GM12878 (cell line): ENCODE measurements around the gene SLC7A5. TPM values are rescaled to one million over a fixed set of nuclear protein-coding genes. Genes with fewer than 3 reads are reported as not detected.
"Not testable (repeated sequence)": the region's sequence is repeated elsewhere in the genome, so short reads cannot be mapped to it uniquely, and the experiment has no call there.

Source experiments
- ATAC-seq: fragments of 200-7000 bp; cut with Tn5 transposase; 3 replicates; pipeline ENCODE4 v1.9.1; 2020; ENCODE audit warnings: mild to moderate bottlenecking, moderate library complexity
- BruUV-seq: library from RNA; stranded (reverse); fragments of 400-500 nt; replicated peaks from 2 replicates; lab custom pipeline; 2021; lab: Mats Ljungman, UMichigan
- CTCF ChIA-PET: fragments of 300-600 bp; sonication (Branson Sonifier 250); formaldehyde crosslinking; extraction: SDS; loops from one replicate; lab custom pipeline; 2021; ENCODE audit warnings: inconsistent platforms; lab: Yijun Ruan, JAX
- POLR2A ChIA-PET: fragments of 350-600 bp; formaldehyde crosslinking; extraction: SDS; loops from one replicate; lab custom pipeline; 2021; ENCODE audit warnings: inconsistent platforms; lab: Charles Lee
- RAD21 ChIA-PET: fragments of 300-600 bp; sonication (Branson Sonifier 250); formaldehyde crosslinking; loops from one replicate; lab custom pipeline; 2023; ENCODE audit warnings: antibody characterized with exemption; ENCODE audit not compliant: unreplicated experiment; lab: Charles Lee
- SMC1A ChIA-PET: fragments of 300-600 bp; sonication (Branson Sonifier 250); formaldehyde crosslinking; loops from one replicate; lab custom pipeline; 2023; ENCODE audit not compliant: unreplicated experiment, uncharacterized antibody; lab: Charles Lee
- DNase-seq: peaks from one replicate; pipeline ENCODE4 v3.0.0-alpha.2; 2011; ENCODE audit warnings: low read depth, low spot score
- FAIRE-seq: peaks from 3 replicates; lab custom pipeline; 2011; peaks lifted over from hg19 to GRCh38; lab: Jason Lieb, UNC
- H2AFZ ChIP-seq: 2 replicates; pipeline ENCODE4 v1.6.0; 2011; ENCODE audit warnings: low read depth, low read length, control low read depth; ENCODE audit not compliant: control insufficient read depth
- H3K27ac ChIP-seq: 2 replicates; pipeline ENCODE4 v1.5.1; 2011; ENCODE audit warnings: control low read depth; ENCODE audit not compliant: control insufficient read depth, insufficient read depth
- H3K27me3 ChIP-seq, 2 experiments: replicated peaks in 1 of 2; 2 replicates each; pipeline versions ENCODE4 v1.6.0 to v1.6.1; 2011; ENCODE audit warnings: low read length in 1 of 2; ENCODE audit not compliant: control insufficient read depth in 2 of 2, insufficient read depth in 2 of 2
- H3K36me3 ChIP-seq, 2 experiments: 2 replicates each; pipeline ENCODE4 v1.5.1; 2011; ENCODE audit warnings: low read length in 1 of 2; ENCODE audit not compliant: control insufficient read depth in 2 of 2, insufficient read depth in 2 of 2
- H3K4me1 ChIP-seq: 2 replicates; pipeline ENCODE4 v1.6.1; 2011; ENCODE audit warnings: mild to moderate bottlenecking, low read length, moderate library complexity, mixed read lengths; ENCODE audit not compliant: control insufficient read depth, insufficient read depth
- H3K4me2 ChIP-seq: 2 replicates; pipeline ENCODE4 v1.6.0; 2011; ENCODE audit warnings: control low read depth; ENCODE audit not compliant: control insufficient read depth, insufficient read depth
- H3K4me3 ChIP-seq: fragments of 200-600 bp; sonication (generic); 2 replicates; pipeline ENCODE4 v1.5.1; 2016
- H3K79me2 ChIP-seq: 2 replicates; pipeline ENCODE4 v1.6.0; 2011; ENCODE audit warnings: low read length; ENCODE audit not compliant: control insufficient read depth, insufficient read depth
- H3K9ac ChIP-seq: 2 replicates; pipeline ENCODE4 v1.8.0; 2011; ENCODE audit warnings: low read length, control low read depth, mixed read lengths; ENCODE audit not compliant: control insufficient read depth, insufficient read depth
- H3K9me3 ChIP-seq: replicated peaks from 3 replicates; pipeline ENCODE4 v1.5.1; 2011; ENCODE audit warnings: mild to moderate bottlenecking, low read length; ENCODE audit not compliant: control insufficient read depth, insufficient read depth
- H4K20me1 ChIP-seq: 2 replicates; pipeline ENCODE4 v1.6.0; 2011; ENCODE audit not compliant: control insufficient read depth, insufficient read depth
- EP300 ChIP-seq, 2 experiments: fragments of 150-350 bp in 1 of 2; IDR thresholded peaks; 2 replicates each; pipeline ENCODE4 v1.6.1; 2011 to 2012; ENCODE audit warnings: low read depth in 2 of 2, low read length in 2 of 2, borderline replicate concordance in 1 of 2, improper control_type of control experiment in 1 of 2, inconsistent platforms in 1 of 2; ENCODE audit not compliant: control insufficient read depth in 1 of 2
- WGBS: methylation state at CpG from one replicate; pipeline ENCODE4 v1.1.6; 2016; ENCODE audit warnings: low lambda C conversion rate; ENCODE audit not compliant: insufficient replicate concordance, insufficient coverage; ENCODE audit errors: missing lambda C conversion rate; 5-methylcytosine and 5-hydroxymethylcytosine counted together
- in situ Hi-C: fragments of 300-500 bp; cut with MboI; formaldehyde crosslinking; loops from 9 replicates; pipeline ENCODE4 v1.14.3; 2018; ENCODE audit warnings: mixed read lengths
- intact Hi-C: fragments of 100-400 bp; cut with micrococcal nuclease; formaldehyde crosslinking; loops from one replicate; pipeline ENCODE4 v1.14.2; 2022; ENCODE audit not compliant: unreplicated experiment
- polyA plus RNA-seq, 11 experiments: library from polyadenylated mRNA; depleted of rRNA in 4 of 11; unstranded in 6 of 11; stranded (reverse) in 5 of 11; fragments of >200 nt; fragmentation: Nextera tagmentation in 4 of 11; fragmentation: Illumina TruSeq in 1 of 11; extraction: Ambion mirVana in 4 of 11; extraction: Trizol in 1 of 11; gene quantifications; 1 replicate in 1 of 11; 2 replicates in 10 of 11; pipeline versions ENCODE4 v1.2.1 to v1.2.3, GENCODE V29; 2011 to 2016; ENCODE audit warnings: inconsistent platforms in 2 of 11, missing spikeins in 2 of 11, low read depth in 1 of 11
- total RNA-seq, 4 experiments: library from RNA; depleted of rRNA in 3 of 4; stranded (reverse); fragments of >200 nt in 3 of 4; fragmentation: Illumina TruSeq in 1 of 4; extraction: Trizol in 1 of 4; gene quantifications; 2 replicates each; pipeline versions ENCODE4 v1.2.1 to v1.2.3, GENCODE V29; 2013 to 2021

The SLC7A5 gene
- total and polyA plus RNA-seq, 10 of the 15 experiments (the other 5 are each of a cell fraction or from before 2014, with no cell fraction given): 2.3 to 101 (median 35.8) TPM

DNA sequence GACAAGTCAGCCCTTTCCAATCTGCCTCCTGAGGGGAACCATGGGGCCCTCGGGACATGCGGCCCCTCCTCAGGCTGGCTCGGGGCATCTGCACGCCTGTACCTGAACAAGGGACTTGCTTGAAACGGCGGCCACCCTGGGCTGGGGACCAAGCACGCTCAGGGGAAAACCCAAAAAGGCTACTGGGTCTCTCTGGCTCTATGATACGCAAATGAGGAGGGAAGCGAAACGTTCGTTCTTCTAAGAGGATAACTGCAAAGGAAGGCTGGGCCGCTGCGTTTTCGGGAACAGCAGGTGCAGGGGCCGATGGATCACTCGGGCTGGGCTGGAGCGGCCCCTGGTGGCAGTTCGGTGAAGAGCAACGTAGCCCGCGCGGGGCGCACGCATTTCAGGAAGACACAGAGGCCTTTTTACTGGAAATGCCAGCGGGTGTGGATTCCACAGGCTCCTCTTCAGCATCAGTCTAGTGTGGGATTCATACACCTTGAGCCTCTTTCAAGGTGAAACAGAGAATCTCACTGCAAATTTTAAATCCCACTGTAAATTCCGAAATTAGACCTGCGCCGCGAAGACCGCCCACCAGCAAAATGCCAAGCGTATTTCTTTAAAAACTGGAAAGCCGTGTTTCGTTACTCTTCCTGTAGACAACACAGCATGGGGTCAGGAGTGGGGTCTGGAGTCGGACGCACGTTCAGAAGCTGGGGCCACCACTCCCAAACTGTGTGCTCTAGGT is 40.1 kb upstream of the SLC7A5 start (continued):
- peak in 1 of 2 experiments; percentile 21; a peak in 1 of 4 replicates for TF ChIP-seq EP300 (IDR thresholded peaks at IDR 0.05; ENCODE audit: borderline replicate concordance in 1 of 2, control insufficient read depth in 1 of 2, low read depth in 2 of 2, low read length in 2 of 2)
- TF ChIP-seq, all 136 proteins: peak for 20; not testable (repeated sequence) for 116

DNA sequence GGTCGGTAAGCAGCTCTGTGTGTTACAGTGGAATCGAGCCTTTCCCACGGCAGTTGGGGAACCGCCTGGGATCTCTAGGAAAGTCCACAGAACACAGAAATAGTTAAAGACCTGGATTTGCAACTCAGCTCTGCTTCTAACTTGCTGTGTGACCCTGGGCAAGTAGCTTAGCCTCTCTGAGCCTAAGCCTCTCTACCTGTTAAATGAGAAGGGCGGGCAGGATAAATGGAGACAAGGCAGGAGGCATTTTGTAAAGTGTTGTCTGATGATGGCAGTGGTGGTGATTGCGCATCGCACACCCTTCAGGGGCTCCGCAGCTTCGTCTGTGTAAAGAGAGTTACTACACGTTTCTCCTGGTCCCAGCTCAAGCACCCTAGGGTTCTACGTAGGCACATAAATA is 38.8 kb upstream of the SLC7A5 start:
- H3K27ac ChIP-seq, H2AFZ ChIP-seq, POLR2A ChIA-PET, H3K36me3 ChIP-seq, H3K79me2 ChIP-seq, H3K4me3 ChIP-seq, H3K9ac ChIP-seq, DNase-seq, H3K27me3 ChIP-seq, ATAC-seq, H3K4me1 ChIP-seq, H3K4me2 ChIP-seq, H4K20me1 ChIP-seq, H3K9me3 ChIP-seq, BruUV-seq: not testable (repeated sequence)
- peak; percentile 35 for FAIRE-seq
- in situ Hi-C loops (loop anchor here (5.0 kb wide), 1 partner anchor 131 kb away; no protein-coding TSS in a partner anchor), intact Hi-C loops (loop anchor here (2.0 kb wide), 2 partner anchors 29 to 37 kb away; no protein-coding TSS in a partner anchor)
- SMC1A ChIA-PET: interaction anchor here (0.6 to 3.1 kb wide), 7 partner anchors 17 to 129 kb away, joined by 3 to 13 read pairs (median 5); no protein-coding TSS in a partner anchor
- CTCF ChIA-PET: interaction anchor here (0.7 to 5.0 kb wide), 9 partner anchors 10 to 128 kb away, joined by 3 to 47 read pairs (median 6); no protein-coding TSS in a partner anchor
- 84% methylated on average over 11 of the region's 11 CpGs for WGBS
- RAD21 ChIA-PET: interaction anchor here (0.7 to 2.3 kb wide), 5 partner anchors 13 to 129 kb away, joined by 3 to 10 read pairs (median 6); no protein-coding TSS in a partner anchor

- H3K4me1 ChIP-seq, H4K20me1 ChIP-seq, DNase-seq, H3K4me3 ChIP-seq, H3K9me3 ChIP-seq, BruUV-seq, intact Hi-C loops, H2AFZ ChIP-seq, H3K79me2 ChIP-seq, FAIRE-seq, ATAC-seq, H3K9ac ChIP-seq, H3K36me3 ChIP-seq, H3K27ac ChIP-seq, H3K27me3 ChIP-seq, H3K4me2 ChIP-seq: not testable (repeated sequence)
- WGBS: 78% methylated on average over 7 of the region's 7 CpGs
- ChIA-PET SMC1A (interaction anchor here (0.6 to 3.1 kb wide), 3 partner anchors 35 to 129 kb away, joined by 3 to 13 read pairs (median 7); no protein-coding TSS in a partner anchor), RAD21 (interaction anchor here (1.0 to 2.8 kb wide), 3 partner anchors 10 to 126 kb away, joined by 3 to 11 read pairs (median 5); no protein-coding TSS in a partner anchor), CTCF (interaction anchor here (1.1 to 4.3 kb wide), 8 partner anchors 9 to 145 kb away, joined by 4 to 15 read pairs (median 9); no protein-coding TSS in a partner anchor), POLR2A (interaction anchor here (0.6 kb wide), 1 partner anchor 136 kb away, joined by 3 read pairs; no protein-coding TSS in a partner anchor)
- in situ Hi-C loops: loop anchor here (5.0 kb wide), 1 partner anchor 128 kb away; no protein-coding TSS in a partner anchor
Measured at GRCh38 chr16:87905521-87905920, 36.2 kb upstream of the SLC7A5 start.

DNA sequence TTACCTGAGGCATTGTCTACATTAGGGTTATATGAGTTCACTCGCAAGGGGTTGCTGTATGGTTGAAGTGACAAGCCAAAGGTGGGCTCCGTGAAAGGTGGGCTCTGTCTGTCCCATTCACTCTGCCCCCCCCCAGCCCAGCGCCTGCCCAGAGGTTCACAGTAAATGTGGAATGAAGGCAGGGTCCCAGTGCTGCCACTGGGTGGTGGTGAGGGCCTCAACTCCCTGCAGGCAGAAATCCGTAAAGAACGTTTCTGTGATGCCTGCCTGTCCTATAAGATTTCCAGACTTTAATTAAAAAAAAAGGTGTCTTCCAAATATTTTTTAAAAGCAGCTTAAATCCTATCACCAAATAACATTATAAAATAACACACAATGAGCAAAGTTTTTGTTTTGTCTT is 35.7 kb upstream of the SLC7A5 start:
- in situ Hi-C loops: loop anchor here (5.0 kb wide), 1 partner anchor 128 kb away; no protein-coding TSS in a partner anchor
- ATAC-seq, H3K36me3 ChIP-seq, H3K27ac ChIP-seq, H3K4me2 ChIP-seq, H4K20me1 ChIP-seq, H2AFZ ChIP-seq, H3K4me3 ChIP-seq, FAIRE-seq, H3K9me3 ChIP-seq, H3K27me3 ChIP-seq, intact Hi-C loops, H3K9ac ChIP-seq, DNase-seq, H3K79me2 ChIP-seq, H3K4me1 ChIP-seq, BruUV-seq: not testable (repeated sequence)
- ChIA-PET SMC1A (interaction anchor here (1.0 to 1.7 kb wide), 2 partner anchors 125 kb away, joined by 4 to 7 read pairs; no protein-coding TSS in a partner anchor), POLR2A (interaction anchor here (0.6 kb wide), 1 partner anchor 33 kb away, joined by 3 read pairs; no protein-coding TSS in a partner anchor), RAD21 (interaction anchor here (1.0 to 2.8 kb wide), 3 partner anchors 9 to 126 kb away, joined by 3 to 11 read pairs (median 5); no protein-coding TSS in a partner anchor), CTCF (interaction anchor here (1.1 to 4.3 kb wide), 6 partner anchors 9 to 144 kb away, joined by 4 to 15 read pairs (median 12); no protein-coding TSS in a partner anchor)
- WGBS: 68% methylated on average over 5 of the region's 5 CpGs
